GM19351 (cell line): ENCODE results near the gene FILIP1L.
"Not testable (repeated sequence)": the region's sequence is repeated elsewhere in the genome, so short reads cannot be mapped to it uniquely, and the experiment has no call there.

ENCODE experiments used
- ATAC-seq: cut with Tn5 transposase; IDR thresholded peaks from one replicate; pipeline ENCODE4 v1.9.1; 2021; ENCODE audit warnings: mild to moderate bottlenecking, moderate library complexity; ENCODE audit not compliant: unreplicated experiment

The FILIP1L gene

DNA sequence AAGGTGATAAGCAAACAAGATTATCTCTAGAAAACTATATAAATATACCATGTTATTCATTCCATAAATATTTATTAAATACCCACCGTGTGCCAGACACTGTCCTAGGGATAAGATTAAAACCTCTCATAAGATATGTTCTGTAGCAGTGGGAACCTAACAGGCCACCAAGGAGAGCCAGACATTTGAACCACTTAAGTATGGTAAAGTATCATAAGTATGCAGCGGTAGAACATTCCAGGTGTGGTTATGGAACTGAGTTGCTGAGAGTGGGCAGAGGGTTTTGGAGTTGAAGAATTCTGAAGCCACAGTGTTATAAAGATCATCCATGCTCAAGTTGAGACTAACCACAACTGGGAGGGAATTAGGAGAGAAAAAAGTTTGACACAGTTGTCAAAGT is 14.7 kb downstream of the FILIP1L start:
- ATAC-seq = no peak

DNA sequence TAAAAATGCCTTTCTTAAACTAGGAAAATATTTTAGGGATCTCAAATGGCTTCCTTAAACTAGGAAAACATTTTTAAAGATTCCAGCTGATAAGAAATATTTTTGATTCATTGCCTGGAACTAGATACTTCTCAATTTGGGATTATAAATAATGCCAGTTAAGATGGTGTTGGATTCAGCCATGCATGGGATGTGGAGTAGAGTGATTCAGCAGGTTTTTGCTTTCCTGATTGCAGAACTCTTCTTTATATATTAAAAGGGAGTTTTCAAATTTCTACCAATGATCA is 15.6 kb downstream of the FILIP1L start:
- no peak for ATAC-seq

DNA sequence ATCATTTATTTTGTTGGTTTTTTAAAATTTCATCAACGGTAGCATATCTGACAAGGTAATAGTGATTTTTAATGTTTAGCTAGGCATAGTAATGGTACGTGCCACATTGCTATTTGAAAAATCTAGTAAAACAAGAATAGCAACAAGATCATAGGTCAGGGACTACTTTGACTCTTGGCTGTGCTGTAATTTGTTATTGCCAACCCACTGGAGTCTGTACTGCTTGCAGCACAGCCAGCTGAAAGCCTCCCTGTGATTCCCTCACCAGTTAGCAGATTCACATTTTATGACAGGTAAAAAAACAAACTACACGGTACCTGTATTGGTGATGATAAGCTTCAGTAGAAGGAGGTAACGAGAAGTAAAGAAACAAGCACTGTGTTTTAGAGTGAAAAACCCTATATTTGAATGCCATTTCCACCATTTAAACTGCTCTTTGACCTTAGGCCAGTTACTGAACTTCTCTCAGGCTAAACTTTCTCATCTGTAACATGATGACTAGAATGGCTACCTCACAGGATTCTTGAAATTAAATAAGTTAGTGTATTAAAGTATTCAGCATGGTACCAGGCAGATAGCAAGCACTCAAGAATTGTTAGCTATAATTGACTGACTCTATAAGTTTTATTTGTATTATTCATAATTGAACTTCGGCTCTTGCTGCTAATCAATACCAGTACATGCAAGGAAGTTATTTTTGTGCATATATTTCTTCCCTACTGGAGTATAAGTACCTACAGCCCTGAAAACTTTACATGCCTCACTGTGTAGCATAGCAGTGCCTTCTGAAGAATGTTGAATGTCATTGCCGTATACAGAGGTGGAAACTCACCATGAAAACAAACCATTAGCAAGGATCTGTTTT is 16.1 kb downstream of the FILIP1L start:
- ATAC-seq = no peak

DNA sequence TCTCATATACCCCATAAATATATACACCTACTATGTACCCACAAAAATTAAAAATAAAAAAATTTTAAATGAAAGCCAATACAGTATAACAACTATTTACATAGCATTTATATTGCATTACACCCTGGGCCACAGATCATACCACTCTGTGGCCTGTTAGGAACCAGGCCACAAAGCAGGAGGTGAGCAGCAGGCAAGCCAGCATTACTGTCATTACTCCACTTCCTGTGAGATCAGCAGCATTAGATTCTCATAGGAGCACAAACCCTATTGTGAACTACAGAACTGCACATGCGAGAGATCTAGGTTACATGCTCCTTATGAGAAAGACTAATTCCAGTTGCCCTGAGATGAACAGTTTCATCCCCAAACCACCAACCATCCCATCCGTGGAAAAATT is 17.4 kb downstream of the FILIP1L start:
- ATAC-seq = no peak

DNA sequence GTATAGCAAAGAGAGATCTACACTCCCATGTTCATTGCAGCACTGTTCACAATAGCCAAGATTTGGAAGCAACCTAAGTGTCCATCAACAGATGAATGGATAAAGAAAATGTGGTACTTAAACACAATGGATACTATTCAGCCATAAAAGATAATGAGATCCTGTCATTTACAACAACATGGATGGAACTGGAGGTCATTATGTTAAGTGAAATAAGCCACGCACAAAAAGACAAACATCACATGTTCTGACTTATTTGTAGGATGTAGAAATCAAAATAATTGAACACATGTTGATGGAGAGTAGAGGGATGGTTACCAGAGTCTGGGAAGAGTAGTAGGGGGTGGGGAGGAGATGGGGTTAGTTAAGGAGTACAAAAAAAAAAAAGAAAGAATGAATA is 18.0 kb downstream of the FILIP1L start:
- not testable (repeated sequence) for ATAC-seq

DNA sequence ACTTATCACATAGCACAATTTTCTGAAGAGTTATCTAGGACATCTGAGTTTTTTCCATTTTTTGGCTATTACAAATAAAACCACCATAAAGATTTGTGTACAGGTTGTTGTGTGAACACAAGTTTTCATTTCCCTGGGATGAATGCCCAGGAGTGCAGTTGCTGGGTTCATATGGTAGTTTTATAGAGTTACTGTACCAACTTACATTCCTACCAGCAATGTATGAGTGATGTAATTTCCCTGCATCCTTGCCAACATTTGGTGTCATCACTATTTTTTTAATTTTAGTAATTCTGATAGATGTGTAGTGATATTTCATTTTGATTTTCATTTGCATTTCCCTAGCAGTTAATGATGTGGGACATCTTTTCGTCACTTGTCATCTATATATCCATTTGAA is 20.5 kb downstream of the FILIP1L start:
- no peak for ATAC-seq

DNA sequence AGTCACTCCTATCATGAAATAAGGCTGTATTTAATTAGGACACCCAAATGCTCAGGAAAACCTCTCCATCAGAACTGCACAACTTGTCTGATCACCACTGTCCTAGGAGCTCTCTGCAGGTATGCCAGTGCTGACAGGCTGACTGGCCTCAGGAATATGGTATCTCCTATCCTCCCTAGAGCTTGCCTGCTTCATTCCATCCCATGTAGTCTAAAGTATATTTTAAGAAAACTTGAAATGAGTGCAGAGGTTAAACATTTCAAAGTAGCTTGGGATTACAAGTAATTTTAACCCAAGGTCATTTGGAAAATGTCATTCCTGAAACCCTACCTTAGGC is 23.7 kb downstream of the FILIP1L start:
- no peak for ATAC-seq

DNA sequence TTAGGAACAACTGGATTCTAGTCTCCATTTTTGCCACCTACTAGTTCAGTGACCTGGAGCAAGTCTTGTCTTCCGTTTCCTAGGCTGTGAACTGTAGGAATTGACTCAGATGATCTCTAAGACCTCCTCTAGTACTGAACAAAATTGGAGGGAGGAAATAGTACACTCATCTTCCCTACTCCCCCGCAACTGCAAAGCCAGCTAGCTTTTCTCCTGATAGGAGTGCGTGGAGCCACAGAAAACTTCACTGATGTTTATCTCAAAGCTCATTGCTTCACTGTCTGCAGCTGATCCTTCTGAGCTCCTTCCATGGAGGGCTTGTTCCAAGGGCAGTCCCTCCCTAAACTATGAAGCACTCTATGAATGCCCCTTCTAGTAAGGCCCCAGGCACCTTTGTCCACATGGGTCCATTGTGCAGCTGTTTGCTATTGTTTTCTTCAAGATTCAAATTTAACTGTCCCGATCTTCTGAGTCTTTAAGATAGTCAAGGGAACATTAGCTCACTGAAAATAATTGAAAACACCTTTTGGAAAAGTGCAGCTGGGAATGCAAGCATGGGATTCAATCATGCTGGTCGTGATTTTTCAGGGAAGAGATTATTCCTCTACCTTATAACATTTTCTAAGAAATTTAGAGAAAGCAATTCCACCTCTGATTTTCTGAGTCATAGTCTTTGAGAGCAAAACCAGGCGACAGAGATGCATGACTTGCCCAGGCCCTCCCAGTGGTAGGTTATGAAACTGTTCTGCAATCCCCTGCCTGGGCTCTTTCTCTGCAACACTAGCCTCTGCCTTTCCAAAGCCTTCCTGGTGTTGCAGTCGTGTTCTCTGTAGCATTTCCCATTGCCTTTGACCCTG is 24.3 kb downstream of the FILIP1L start:
- peak; percentile 76 for ATAC-seq

DNA sequence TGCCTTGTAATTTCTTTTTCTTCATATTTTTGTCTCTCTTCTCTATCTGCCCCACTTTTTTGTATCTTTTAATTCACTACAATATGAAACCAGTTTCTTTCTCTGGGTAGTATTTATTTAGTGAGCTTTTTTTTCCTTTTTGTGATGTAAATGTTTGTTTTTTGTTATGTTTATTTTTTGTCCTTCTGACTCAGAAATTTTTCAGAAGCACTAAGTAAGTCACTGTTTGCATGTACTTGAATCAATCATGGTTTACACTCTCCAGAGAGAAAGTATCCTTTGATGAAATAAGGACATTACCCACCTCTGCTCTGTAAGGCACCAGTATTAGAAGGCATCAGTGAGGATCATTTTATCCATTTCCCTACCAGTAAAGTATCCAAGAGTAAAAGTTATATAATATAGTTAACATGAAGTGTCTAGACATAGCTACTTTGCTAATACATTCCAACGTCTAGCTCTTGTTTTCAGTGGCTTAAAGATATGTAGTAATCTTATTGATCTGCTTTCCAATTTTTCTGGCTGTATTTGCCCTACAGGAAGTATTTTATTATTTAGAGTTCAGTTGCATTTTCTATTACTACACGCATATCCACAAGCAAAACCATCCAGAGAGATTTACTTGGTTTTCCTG is 25.4 kb downstream of the FILIP1L start:
- ATAC-seq = no peak

DNA sequence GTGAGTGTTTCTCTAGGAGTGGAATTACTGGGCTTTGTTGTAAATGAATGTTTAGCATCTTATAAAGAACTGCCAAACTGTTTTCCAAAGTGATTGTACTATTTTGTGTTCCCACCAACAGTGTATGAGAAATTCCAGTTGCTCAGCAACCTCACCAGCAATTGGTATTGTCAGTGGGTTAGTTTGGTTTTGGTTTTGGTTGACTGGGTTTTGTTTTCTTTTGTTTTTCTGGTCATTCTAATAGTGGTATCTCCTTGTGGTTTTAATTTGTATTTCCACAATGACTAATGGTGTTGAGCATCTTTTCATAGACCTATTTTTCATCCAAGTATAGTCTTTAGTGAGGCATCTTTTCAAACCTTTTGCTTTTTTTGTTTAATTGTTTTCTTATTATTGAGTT is 27.1 kb downstream of the FILIP1L start:
- ATAC-seq = peak; percentile 90

DNA sequence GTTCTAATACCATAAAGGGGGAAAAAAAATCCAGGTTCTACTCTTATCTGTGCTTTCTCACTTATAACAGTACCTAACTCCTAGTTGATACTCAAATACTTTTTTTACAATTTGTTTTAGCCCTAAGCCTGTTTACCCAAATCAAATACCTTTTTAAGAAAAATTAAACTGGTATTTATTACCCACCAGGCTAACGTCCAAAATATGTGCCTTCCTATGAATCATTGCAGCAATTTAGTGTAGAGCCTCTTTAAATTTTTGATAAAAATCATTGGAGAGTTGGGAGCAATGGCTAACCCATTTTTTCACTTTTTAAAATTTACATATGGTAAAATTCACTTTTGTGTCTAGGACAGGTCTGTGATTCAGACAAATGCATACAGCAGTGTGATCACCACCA is 27.9 kb downstream of the FILIP1L start:
- ATAC-seq = no peak

DNA sequence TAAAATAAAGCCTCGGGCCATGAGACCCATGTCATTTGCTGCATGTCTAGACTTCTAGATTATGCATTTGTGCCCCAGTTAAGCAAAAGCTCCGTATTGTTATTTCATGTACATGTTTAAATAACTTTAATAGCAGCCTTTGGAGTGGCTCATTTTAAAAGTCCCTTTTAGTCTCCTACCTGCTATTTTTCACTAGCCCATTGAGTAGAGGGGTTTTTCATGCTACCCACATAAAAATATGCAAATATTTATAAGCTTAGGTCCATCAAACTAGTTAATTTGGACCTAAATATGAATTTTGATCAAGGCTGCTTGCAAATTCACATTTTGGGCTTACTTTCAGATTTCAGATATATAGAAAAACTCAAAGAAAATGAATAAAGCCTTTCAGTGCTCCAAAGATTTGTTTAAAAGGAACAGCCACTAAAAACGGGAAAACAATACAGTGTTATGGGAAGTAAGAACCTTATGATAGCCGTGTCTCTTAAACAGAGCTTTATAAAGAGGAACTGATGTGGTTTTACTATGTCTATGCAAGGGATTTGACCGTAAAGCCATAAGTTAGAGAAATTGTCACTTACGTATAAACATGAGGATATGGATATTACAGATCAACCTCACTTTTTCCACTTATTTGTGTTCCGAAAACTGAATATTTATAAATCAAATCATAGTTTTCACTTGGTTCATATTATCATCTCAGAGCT is 30.0 kb downstream of the FILIP1L start:
- no peak for ATAC-seq

DNA sequence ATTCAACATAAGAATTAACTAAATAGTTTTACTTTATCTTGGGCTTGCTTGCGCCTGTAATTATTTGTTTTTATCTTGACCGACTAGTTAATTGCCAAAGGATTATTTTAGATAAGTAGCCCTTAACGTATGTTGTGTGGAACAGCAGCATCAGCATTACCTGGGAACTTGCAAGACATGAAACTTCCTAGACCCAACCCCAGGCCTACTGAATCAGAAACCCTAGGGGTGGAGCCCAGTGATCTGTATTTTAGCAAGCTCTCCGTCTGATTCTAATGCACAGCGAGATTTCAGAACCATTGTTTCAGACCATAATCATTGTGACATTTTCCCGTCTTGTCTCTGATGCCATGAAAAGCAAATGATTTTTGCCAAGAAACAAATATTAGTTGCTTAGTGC is 31.1 kb downstream of the FILIP1L start:
- no peak for ATAC-seq

DNA sequence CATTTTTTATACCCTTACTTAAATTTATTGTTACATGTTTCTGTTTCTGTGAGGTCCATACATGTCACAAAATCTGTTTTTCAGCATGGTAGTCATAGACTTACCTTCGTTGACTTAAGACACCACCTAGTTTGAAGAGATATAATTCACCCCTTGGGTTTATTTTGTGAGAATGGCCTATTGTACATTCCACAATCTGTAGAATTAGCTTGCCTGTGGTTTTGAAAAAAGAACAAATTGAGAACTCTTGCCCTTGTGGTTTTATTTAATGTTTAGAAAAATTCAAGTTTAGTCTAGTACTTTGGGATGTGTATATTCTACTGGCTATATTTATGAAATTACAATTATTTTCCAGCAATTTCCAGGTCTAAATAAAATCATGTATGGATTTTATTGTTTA is 31.6 kb downstream of the FILIP1L start:
- no peak for ATAC-seq

DNA sequence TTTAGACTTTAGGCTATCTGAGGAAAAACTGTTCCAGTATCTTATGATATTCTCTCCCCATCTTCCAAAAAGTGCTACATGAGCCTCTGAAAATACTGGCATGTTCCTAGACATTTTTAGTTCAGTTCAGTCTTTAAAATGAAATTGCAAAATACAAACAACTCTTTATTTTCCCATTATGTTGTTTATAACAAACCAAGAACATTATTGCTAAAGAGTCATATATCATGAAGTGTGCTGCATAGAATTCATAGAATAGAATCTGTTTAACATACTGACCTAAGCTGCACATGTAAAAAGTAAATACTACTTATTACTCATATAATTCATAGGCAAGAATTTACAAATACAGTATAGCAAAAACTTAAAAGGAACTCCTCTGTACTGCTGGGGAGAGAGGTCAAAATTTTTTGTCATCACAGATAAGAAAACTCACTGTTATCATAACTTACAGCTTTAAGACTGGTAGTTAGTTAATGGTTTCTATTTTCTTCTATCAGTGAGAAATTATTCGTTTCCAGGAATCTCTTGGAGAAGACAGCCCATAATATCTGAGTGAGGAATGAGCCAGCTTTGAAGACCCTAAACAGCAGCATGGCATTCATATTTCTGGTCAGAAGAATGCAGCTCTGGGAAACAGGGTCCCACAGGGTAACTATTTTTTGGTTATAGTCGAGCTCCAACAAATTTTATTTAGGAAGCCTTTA is 32.2 kb downstream of the FILIP1L start:
- no peak for ATAC-seq

DNA sequence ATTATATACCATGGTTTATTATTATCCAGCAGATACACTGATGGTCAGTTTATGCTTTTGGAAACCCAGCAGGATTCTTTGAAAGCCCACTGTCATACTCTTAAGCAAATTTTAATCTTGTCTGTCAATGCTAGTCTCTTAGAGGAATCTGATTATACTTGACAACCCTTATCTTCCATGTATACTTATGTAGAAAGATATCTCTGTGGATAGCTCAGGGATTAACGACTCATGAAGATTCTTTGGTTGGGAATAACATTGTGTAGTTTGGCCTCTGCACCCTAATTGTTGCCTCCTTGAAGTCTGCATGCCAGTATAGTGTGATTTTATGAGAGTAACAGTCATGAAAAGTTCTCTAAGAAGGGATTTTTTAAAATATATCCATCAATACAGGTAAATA is 33.0 kb downstream of the FILIP1L start:
- ATAC-seq = no peak

DNA sequence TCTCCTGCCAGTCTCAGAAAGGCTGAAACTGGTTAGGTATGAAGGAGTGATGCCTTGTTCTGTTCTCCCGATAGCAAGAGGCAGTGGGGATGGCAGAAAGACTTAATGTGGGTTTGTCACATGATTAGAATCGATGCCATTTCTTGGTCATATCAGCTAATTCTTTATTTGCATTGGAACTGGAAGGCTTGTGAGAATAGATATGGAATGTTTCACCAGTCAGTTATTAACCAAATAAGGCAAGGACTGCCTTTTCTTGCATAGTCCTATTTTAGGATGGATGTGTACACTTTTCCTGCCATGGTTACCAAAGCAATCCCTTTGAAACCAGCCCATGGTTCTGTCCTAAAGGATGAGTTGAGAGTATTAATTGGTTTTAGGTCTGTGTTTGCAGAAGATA is 33.7 kb downstream of the FILIP1L start:
- ATAC-seq = no peak

DNA sequence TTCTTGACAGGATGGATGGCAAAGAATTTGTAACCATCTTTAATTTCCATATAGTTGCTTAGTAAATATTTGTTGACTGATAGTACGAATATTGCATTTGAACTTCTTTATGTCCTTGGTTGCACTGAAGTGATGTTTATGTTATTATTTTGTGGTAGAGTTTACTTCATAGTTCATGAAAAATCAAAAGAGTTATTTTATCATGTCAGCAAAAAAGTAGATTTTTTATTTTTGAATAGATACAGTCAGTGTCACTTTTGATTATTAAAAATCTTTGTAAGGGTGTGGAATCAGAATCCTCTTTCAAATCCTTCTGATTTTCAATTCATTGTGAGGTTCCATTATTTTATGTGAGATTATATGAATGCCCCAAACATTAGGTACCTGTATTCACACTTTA is 35.0 kb downstream of the FILIP1L start:
- ATAC-seq = no peak

DNA sequence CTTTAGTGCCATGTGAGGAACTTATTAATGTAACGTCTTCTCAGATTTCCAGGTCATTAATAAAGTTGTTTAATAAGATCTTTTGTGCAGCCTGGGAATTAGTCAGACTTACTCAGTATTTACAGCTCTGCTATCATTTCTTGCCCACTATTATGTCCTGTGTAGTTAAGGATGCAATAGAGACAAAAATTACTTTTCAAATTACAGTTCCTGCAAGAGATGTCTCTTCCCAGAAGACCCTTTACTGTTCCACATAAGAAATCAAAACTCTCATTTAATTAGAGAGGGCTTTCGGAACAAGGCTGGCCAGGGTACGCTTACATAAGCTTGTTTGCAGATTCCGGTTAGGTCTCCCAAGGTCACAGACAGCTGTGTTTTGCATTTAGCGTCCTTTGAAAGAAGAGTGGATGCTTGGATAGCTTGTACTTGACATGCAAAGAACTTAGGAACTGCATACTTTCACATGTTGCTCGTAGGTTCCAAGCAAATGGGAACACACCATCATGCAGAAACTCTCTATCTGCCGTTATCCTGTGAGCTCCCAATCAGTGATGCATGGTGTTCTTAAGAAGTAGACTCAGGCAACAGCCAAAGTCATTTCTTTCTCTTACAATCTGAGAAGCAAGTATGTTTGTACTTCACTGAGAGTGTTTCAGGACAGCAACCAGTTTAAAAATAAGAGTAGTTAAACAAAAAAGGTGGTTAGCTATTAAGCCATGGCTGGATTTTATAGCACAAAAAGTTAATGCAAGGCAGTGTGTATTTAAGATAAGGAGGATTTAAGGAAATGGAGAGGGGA is 37.4 kb downstream of the FILIP1L start:
- ATAC-seq = no peak
